ENCODE measurements around the gene KRTAP20-2.

Gene KRTAP20-2

GRCh38 chr21:30634906-30635305 is at the start of gene KRTAP20-2:
Gene KRTAP20-2, plus strand, starts transcription at chr21:30635206. Its CDS starts 58 bp downstream, at chr21:30635264.
- DNase-seq = no peak

DNA sequence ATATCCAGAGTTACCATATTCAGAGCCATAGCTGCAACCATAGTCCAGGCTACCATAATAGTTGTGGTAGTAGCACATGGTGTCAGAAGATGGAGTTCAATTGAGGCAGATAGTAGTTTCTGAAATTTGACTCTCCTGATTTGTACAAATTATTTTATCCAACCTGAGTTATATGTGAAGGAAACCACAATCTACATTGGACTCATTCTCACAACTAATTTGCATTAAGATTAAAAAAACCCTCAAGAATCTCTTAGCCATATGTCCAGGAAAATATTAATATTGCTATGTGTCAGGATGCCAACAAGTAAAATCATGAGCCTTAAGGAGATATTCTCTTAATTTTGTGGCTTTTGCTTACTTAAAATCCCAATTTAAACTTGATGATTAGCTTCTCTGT is 44.7 kb upstream of the KRTAP20-2 start, which contains the start of gene KRTAP22-2:
Gene KRTAP22-2 (minus strand): TSS at position 101 of the 400 bp plus-strand sequence.
- no peak for DNase-seq

DNA sequence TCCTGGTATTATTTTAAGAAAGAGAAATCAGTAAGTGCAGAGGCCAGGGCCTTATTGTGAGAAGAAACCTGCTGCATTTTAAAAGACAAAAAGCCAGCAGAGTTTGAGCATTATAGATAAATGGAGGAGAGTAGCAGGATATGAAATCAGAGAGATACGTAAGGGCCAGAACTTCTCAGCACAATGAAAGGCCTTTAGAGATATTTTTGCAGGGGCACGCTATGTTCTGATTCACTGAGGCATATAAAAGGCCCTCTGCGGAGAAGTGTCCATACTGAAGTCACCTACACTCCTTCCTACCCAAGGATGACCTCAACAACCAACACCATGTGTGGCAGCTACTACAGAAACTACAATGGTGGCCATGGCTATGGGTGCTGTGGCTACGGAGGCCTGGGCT is 42.9 kb upstream of the KRTAP20-2 start, which contains the start of gene KRTAP6-3:
Gene KRTAP6-3 (plus strand): TSS at position 301 of the 400 bp plus-strand sequence. CDS start 6 bp downstream, at position 307.
- DNase-seq = no peak

- DNase-seq = no peak
Observed at GRCh38 chr21:30598802-30599201, 36.2 kb upstream of the KRTAP20-2 start, which contains the start of gene KRTAP6-2. Gene KRTAP6-2, minus strand, starts transcription at chr21:30598902. Its CDS starts 28 bp downstream, at chr21:30598874.

GRCh38 chr21:30600787-30601186 is 34.2 kb upstream of the KRTAP20-2 start, which contains the start of gene KRTAP22-1:
Gene KRTAP22-1, plus strand, starts transcription at chr21:30601087.
- DNase-seq = no peak

GRCh38 chr21:30605968-30606367 is 29.0 kb upstream of the KRTAP20-2 start:
- no peak for DNase-seq

GRCh38 chr21:30612132-30612531 is 22.9 kb upstream of the KRTAP20-2 start:
- DNase-seq = no peak

GRCh38 chr21:30613836-30614235 is 21.2 kb upstream of the KRTAP20-2 start, which contains the start of gene KRTAP6-1:
Gene KRTAP6-1, minus strand, starts transcription at chr21:30613930. Its CDS starts 26 bp downstream, at chr21:30613904.
- no peak for DNase-seq

GRCh38 chr21:30615199-30615598 is 19.8 kb upstream of the KRTAP20-2 start:
- DNase-seq = no peak

DNA sequence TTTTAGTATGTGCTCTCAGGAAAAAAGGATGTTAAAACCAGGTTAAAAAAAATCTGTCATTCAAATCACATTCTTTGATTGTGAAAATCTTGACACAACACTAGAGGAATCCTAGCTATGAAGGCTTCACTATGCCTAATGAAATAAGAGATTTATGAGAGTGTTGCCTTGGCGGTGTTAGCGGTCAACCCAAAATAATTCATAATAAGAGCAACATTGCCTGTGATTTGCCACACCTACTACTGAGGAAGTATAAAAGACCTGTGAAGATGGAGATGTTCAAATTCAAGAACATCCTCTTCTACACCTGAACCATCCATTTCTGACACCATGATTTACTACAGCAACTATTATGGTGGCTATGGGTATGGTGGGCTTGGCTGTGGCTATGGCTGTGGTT is 18.9 kb upstream of the KRTAP20-2 start, which contains the start of gene KRTAP20-1:
Gene KRTAP20-1 (plus strand): TSS at position 301 of the 400 bp plus-strand sequence. CDS start 30 bp downstream, at position 331.
- DNase-seq = no peak

DNA sequence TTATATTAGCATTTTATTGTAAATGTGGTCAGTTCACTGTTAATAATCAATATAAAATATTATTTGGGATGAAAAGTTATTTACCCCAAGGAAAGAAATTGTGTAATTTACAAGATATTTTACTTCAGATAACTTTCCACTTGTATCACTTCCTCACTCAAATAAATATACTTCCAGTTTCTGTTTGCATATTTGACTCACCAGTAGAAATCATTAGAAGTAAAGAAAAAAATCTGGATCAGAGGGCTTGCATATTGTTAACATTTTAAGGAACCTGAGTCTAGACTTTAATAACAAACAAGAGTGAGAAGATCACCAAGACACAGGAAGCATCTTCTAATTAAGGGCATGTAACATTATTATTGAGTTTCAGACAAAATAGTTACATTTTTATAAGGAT is 14.9 kb upstream of the KRTAP20-2 start:
- no peak for DNase-seq

- no peak for DNase-seq
Observed at GRCh38 chr21:30620522-30620921, 14.5 kb upstream of the KRTAP20-2 start, which contains the start of gene KRTAP20-4. Gene KRTAP20-4, plus strand, starts transcription at chr21:30620627.

DNA sequence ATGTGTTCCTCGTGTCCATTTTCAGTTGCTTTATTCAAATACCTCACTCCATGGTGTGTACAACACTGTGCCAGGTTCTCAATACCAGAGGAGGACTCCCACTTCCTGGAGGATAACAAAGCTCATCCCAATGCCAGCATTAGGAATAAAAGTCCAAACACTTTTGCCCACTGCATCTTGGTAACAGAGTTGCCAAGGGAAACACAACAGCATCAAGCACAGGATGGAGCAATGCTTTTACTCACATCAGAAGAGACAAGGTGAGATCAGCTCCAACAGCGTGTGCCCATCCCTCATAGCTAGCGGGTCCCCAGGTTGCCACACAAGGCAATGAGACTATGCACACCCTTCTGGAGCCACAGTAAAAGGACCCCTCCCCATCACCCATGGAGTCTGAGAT is 11.6 kb upstream of the KRTAP20-2 start:
- DNase-seq = no peak

DNA sequence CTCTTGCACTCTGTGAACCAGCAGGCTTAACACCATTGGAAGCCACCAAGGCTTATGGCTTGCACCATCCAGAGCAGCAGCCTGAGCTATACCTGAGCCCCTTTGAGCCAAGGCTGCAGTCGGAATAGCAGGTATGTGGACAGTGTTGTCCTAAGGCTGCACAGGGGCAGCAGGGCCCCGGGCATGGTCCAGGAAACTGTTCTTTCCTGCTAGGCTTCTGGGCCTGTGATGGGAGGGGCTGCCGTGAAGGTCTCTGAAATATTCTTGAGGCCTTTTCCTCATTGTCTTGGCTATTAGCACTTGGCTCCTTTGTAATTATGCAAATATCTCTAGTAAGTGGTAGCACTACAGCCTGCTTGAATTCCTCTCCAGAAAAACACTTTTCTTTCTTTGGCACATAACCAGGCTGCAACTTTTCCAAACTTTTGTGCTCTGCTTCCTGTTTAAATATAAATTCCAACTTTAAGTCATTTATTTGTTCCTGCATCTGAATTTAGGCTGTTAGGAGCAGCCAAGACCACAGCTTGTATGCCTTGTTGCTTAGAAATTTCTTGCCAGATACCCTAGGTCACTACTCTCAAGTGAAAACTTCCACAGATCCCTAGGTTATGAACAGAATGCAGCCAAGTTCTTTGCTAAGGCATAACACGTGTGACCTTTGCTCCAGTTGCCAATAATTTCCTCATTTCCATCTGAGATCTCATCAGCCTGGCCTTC is 9.4 kb upstream of the KRTAP20-2 start:
- no peak for DNase-seq

GRCh38 chr21:30628109-30628508 is 6.9 kb upstream of the KRTAP20-2 start:
- DNase-seq = no peak

DNA sequence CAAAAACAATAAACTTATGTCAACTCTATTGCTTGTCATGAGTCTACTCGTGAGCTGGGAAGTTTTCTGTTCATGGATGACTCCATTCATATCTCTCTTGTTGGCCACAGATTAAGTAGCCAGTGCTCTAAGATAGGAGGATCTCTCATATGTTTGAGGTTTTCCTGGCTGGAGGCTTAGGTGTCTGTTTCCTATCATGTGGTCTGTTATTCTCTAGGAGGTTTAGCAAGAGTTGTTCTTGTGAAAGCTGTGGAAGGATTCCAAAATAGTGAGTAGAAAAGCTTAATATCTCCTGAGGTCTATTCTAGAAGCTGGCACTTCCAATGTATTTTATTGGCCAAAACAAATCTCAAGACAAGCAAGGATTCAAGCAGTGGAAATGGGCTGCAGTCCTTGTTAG is 5.8 kb upstream of the KRTAP20-2 start:
- no peak for DNase-seq

DNA sequence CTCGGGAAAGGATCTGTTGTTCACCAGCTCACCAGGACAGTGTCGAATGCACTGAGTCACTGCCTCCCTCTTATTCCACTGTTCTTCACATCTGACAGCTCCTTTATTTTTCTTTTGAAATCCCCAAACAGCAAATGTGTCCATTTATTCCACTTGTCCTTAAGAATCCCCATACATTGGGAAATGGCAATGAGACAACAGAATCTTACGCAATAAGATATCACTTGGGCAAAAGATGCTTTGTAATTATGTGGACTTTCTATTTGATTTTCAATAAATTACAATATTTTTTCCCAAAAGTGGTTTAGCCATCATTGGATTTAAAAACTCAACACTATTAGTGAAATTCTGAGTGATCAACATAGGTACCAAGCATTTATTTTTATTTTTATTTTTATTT is 3.7 kb downstream of the KRTAP20-2 start:
- no peak for DNase-seq

DNA sequence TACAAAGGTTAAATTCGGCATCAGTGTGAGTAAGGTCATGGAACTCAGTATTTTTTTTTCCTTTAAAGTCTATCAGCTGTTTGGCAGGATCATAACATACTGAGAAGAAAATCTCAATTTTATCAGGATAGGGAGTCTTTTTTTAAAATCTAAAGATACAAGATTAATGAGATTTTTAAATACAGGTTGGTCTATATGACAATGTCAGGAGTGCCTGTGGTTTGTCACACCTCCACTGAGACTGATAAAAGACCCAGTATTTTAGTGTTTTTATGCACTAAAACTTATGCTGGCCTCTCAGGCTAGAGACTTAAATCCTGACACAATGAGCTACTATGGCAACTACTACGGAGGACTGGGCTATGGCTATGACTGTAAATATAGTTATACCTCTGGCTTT is 7.6 kb downstream of the KRTAP20-2 start, which contains the start of gene KRTAP20-3:
Gene KRTAP20-3 (plus strand): TSS at position 301 of the 400 bp plus-strand sequence.
- DNase-seq = no peak

DNA sequence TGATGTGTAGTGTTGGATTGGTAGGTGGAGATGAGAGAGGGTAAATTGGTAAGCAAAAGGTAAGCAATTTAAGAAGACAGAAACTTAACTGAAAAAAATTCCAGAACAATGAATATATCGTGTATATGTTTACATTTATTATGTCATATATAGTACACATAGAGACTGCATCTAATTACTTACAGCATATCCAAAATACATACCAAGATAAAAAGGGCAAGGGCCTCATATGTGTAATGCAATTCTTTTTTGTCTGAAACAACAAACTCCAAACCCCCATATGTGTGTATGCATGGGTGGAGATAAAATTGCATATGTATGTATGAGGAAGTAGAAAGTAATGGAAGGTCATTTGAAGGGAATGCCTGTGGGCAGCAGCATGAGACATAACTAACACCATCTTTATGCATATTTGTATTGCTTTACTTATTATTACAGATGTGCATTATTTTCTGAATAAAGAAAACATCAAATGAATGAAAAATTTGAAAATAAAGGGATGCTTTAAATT is 12.0 kb downstream of the KRTAP20-2 start:
- no peak for DNase-seq

GRCh38 chr21:30652891-30653290 is 17.9 kb downstream of the KRTAP20-2 start:
- DNase-seq = no peak

DNA sequence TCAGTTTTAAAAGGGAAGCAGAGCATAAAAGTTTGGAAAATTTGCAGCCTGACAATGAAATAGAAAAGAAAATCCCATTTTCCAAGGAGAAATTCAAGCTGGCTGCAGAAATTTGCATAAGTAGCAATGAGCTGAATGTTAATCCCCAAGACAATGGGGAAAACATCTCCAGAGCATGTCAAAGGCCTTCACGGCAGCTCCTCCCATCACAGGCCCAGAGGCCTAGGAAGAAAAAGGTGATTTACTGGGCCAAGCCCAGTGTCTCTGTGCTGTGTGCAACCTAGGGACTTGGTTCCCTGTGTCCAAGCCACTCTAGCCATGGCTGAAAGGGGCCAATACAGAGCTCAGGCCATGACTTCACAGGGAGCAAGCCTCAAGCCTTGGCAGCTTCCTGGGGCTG is 33.8 kb downstream of the KRTAP20-2 start:
- DNase-seq = no peak

DNA sequence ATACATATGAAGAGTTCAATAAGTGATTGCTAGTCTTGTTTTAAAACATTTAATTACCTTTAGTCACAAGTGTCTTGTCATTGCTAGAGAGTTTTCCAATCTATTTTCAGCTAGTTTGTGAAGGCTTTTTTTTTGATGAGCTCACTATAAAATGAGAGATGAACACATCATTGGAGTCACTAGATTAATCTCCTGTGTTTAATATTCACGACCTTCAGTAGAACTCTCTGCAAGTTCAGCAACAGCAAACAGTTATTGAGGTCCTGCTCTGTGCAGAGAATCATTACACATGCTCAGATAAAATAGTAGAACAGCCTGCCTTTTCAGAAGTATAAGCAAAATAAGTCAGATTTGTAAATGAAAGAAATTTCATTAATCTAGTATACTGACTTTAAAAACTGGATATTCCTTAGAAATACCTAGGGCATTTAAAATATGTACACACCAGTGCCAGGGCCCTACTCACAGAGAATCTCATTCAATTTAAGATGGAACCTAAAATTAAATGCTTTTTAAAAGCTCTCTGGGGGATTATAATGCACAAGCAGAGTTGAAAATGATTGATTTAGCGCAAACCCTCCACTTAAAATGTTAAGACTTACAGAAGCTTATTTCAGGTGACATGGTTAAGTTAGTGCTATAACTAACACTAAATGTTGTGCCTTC is 38.1 kb downstream of the KRTAP20-2 start:
- no peak for DNase-seq

GRCh38 chr21:30674312-30674711 is 39.3 kb downstream of the KRTAP20-2 start:
- no peak for DNase-seq
